HepG2 (cell line): ENCODE results near the gene MDFI. TPM values are rescaled to one million over a fixed set of nuclear protein-coding genes. Genes with fewer than 3 reads are reported as not detected.

ENCODE experiments used
- ATF7-NPFF ChIP-seq: sonication (generic); formaldehyde crosslinking; IDR thresholded peaks from 2 replicates; pipeline ENCODE4 v1.8.1; 2023; ENCODE audit warnings: mild to moderate bottlenecking, low read depth, missing genetic modification reagents, moderate library complexity
- CENPX ChIP-seq: sonication (generic); formaldehyde crosslinking; IDR thresholded peaks from 2 replicates; pipeline ENCODE4 v1.9.0; 2021; ENCODE audit warnings: mild to moderate bottlenecking, missing genetic modification reagents, moderate library complexity
- HHEX ChIP-seq: IDR thresholded peaks from 2 replicates; pipeline ENCODE4 v1.6.1; 2016; ENCODE audit warnings: control low read depth
- KDM5A ChIP-seq: fragments of 200-600 bp; sonication (generic); IDR thresholded peaks from 2 replicates; pipeline ENCODE4 v1.7.0; 2018; ENCODE audit warnings: antibody characterized with exemption, mild to moderate bottlenecking, low read length, borderline replicate concordance
- KLF9 ChIP-seq: IDR thresholded peaks from 2 replicates; pipeline ENCODE4 v1.6.1; 2016; ENCODE audit warnings: low read depth
- NPAS2 ChIP-seq: sonication (generic); formaldehyde crosslinking; IDR thresholded peaks from 2 replicates; pipeline ENCODE4 v1.8.0; 2022; ENCODE audit warnings: mild to moderate bottlenecking, missing genetic modification reagents, borderline replicate concordance
- ZFYVE20 ChIP-seq: sonication (generic); formaldehyde crosslinking; IDR thresholded peaks from 2 replicates; pipeline ENCODE4 v1.8.0; 2023; ENCODE audit warnings: low read depth, mild to moderate bottlenecking, moderate library complexity, missing genetic modification reagents, borderline replicate concordance
- ZNF331 ChIP-seq: sonication (generic); formaldehyde crosslinking; IDR thresholded peaks from 2 replicates; pipeline ENCODE4 v1.4.0; 2020; ENCODE audit warnings: missing genetic modification reagents
- ZNF772 ChIP-seq: sonication (generic); formaldehyde crosslinking; IDR thresholded peaks from 2 replicates; pipeline ENCODE4 v1.5.0; 2020; ENCODE audit warnings: mild to moderate bottlenecking, missing genetic modification reagents
- ZNF782 ChIP-seq: sonication (generic); formaldehyde crosslinking; IDR thresholded peaks from 2 replicates; pipeline ENCODE4 v1.4.0; 2020; ENCODE audit warnings: missing genetic modification reagents, mild to moderate bottlenecking, borderline replicate concordance
- polyA plus RNA-seq, 8 experiments: library from polyadenylated mRNA; depleted of rRNA in 3 of 8; stranded (reverse) in 7 of 8; unstranded in 1 of 8; fragments of >200 nt; fragmentation: Illumina TruSeq in 4 of 8; extraction: Trizol in 4 of 8; gene quantifications; 2 replicates each; pipeline versions ENCODE4 v1.2.1 to v1.2.3, GENCODE V29; 2011 to 2016; ENCODE audit warnings: low read depth in 4 of 8, missing spikeins in 1 of 8, mixed read lengths in 1 of 8; ENCODE audit not compliant: insufficient read depth in 1 of 8
- total RNA-seq, 5 experiments: library from RNA; depleted of rRNA; stranded (reverse); fragments of >200 nt; fragmentation: Illumina TruSeq; extraction: Trizol; gene quantifications; 2 replicates each; pipeline ENCODE4 v1.2.3, GENCODE V29; 2016; ENCODE audit warnings: low read depth in 1 of 5
- TF ChIP-seq, protein P1 (sequence below): sonication (generic); formaldehyde crosslinking; IDR thresholded peaks from 2 replicates; pipeline ENCODE4 v1.5.1; 2020; ENCODE audit warnings: mild to moderate bottlenecking, moderate library complexity, missing genetic modification reagents
- TF ChIP-seq, protein P2 (sequence below): sonication (generic); formaldehyde crosslinking; IDR thresholded peaks from 2 replicates; pipeline ENCODE4 v1.4.0; 2020; ENCODE audit warnings: missing genetic modification reagents, mild to moderate bottlenecking, borderline replicate concordance
- TF ChIP-seq, protein P3 (sequence below): sonication (generic); formaldehyde crosslinking; IDR thresholded peaks from 2 replicates; pipeline ENCODE4 v1.5.0; 2020; ENCODE audit warnings: missing genetic modification reagents
- TF ChIP-seq, protein P4 (sequence below): sonication (generic); formaldehyde crosslinking; IDR thresholded peaks from 2 replicates; pipeline ENCODE4 v1.4.0; 2020; ENCODE audit warnings: missing genetic modification reagents, borderline replicate concordance
- TF ChIP-seq, protein P5 (sequence below): sonication (generic); formaldehyde crosslinking; IDR thresholded peaks from 2 replicates; pipeline ENCODE4 v1.4.0; 2020; ENCODE audit warnings: mild to moderate bottlenecking, low read depth, missing genetic modification reagents

The MDFI gene
- total and polyA plus RNA-seq, 2 of the 13 experiments (the other 11 are each of a cell fraction or from before 2014, with no cell fraction given), result 0.28 TPM; not detected in 1

DNA sequence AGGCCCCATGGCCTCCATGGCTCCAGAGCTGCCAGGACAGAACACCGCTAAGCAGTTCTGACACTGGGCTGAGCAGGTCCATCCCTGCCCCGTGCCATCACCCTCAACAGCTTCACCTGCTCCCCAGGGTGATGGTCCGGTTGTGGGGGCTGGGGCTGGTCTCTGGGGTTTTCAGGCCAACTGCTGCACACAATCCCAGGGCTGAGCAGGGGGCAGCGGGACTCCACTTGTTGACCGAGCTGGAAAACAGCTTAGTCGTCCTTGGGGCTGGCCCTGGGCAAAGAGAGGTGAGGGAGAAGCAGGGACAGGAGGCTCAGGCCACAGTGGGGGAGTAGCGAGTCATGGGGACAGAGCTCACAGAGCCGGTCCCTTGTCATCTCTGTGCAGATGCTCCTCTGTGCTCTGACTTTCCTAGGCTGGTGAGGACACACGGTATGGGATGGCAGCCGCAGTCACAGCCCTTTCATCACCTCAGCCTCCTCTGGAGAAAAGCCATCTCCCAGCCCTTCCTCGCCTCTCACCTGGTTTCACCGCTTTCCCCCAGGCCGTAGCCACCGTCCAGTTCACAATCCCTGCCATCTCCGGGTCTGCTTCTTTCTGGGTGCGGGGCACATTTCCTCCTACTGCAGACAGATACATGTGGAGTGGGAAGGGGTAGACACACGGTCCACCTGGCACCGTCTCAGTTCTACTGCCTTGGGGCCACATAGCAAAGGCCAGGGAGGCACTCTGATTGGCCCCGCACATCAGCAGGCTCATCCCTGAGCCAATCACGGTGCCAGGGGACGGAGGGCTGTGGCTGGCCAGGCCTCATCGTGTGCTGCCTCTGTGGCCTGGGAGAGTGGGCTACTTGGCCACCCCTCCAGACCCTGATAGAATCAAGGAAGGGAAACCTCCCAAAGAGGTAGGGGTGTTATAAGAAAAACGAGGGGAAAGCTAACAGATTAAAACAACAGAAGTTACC is 19.1 kb downstream of the MDFI start (continued):
- TF ChIP-seq, protein P1, sequence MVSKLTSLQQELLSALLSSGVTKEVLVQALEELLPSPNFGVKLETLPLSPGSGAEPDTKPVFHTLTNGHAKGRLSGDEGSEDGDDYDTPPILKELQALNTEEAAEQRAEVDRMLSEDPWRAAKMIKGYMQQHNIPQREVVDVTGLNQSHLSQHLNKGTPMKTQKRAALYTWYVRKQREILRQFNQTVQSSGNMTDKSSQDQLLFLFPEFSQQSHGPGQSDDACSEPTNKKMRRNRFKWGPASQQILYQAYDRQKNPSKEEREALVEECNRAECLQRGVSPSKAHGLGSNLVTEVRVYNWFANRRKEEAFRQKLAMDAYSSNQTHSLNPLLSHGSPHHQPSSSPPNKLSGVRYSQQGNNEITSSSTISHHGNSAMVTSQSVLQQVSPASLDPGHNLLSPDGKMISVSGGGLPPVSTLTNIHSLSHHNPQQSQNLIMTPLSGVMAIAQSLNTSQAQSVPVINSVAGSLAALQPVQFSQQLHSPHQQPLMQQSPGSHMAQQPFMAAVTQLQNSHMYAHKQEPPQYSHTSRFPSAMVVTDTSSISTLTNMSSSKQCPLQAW, result 0 out of 2 replicates have a peak, but pooled peaks have one; percentile 8
- TF ChIP-seq NPAS2 (CRISPR knock-in tag) (no peak), CENPX (CRISPR knock-in tag) (no peak), KDM5A (no peak), ZNF772 (CRISPR knock-in tag) (no peak), KLF9 (CRISPR knock-in tag) (no peak), ATF7-NPFF (CRISPR knock-in tag) (no peak), ZFYVE20 (no peak), HHEX (no peak), ZNF331 (CRISPR knock-in tag) (no peak), ZNF782 (no peak)
- TF ChIP-seq, protein P2, sequence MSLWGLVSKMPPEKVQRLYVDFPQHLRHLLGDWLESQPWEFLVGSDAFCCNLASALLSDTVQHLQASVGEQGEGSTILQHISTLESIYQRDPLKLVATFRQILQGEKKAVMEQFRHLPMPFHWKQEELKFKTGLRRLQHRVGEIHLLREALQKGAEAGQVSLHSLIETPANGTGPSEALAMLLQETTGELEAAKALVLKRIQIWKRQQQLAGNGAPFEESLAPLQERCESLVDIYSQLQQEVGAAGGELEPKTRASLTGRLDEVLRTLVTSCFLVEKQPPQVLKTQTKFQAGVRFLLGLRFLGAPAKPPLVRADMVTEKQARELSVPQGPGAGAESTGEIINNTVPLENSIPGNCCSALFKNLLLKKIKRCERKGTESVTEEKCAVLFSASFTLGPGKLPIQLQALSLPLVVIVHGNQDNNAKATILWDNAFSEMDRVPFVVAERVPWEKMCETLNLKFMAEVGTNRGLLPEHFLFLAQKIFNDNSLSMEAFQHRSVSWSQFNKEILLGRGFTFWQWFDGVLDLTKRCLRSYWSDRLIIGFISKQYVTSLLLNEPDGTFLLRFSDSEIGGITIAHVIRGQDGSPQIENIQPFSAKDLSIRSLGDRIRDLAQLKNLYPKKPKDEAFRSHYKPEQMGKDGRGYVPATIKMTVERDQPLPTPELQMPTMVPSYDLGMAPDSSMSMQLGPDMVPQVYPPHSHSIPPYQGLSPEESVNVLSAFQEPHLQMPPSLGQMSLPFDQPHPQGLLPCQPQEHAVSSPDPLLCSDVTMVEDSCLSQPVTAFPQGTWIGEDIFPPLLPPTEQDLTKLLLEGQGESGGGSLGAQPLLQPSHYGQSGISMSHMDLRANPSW (CRISPR knock-in tag), result no peak
- TF ChIP-seq, protein P3, sequence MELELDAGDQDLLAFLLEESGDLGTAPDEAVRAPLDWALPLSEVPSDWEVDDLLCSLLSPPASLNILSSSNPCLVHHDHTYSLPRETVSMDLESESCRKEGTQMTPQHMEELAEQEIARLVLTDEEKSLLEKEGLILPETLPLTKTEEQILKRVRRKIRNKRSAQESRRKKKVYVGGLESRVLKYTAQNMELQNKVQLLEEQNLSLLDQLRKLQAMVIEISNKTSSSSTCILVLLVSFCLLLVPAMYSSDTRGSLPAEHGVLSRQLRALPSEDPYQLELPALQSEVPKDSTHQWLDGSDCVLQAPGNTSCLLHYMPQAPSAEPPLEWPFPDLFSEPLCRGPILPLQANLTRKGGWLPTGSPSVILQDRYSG (CRISPR knock-in tag), result no peak
- TF ChIP-seq, protein P4, sequence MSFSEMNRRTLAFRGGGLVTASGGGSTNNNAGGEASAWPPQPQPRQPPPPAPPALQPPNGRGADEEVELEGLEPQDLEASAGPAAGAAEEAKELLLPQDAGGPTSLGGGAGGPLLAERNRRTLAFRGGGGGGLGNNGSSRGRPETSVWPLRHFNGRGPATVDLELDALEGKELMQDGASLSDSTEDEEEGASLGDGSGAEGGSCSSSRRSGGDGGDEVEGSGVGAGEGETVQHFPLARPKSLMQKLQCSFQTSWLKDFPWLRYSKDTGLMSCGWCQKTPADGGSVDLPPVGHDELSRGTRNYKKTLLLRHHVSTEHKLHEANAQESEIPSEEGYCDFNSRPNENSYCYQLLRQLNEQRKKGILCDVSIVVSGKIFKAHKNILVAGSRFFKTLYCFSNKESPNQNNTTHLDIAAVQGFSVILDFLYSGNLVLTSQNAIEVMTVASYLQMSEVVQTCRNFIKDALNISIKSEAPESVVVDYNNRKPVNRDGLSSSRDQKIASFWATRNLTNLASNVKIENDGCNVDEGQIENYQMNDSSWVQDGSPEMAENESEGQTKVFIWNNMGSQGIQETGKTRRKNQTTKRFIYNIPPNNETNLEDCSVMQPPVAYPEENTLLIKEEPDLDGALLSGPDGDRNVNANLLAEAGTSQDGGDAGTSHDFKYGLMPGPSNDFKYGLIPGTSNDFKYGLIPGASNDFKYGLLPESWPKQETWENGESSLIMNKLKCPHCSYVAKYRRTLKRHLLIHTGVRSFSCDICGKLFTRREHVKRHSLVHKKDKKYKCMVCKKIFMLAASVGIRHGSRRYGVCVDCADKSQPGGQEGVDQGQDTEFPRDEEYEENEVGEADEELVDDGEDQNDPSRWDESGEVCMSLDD, result no peak
- TF ChIP-seq, protein P5, sequence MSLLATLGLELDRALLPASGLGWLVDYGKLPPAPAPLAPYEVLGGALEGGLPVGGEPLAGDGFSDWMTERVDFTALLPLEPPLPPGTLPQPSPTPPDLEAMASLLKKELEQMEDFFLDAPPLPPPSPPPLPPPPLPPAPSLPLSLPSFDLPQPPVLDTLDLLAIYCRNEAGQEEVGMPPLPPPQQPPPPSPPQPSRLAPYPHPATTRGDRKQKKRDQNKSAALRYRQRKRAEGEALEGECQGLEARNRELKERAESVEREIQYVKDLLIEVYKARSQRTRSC (CRISPR knock-in tag), result no peak
- TF ChIP-seq, all 625 proteins: peak for 4
